SK-N-SH treated with all-trans-retinoic acid at 6 μM for 48 hours (cell line): ENCODE measurements around the gene FARP1.

Experiments used
- ATAC-seq: fragments of 200-7000 bp; cut with Tn5 transposase; 3 replicates; pipeline ENCODE4 v1.9.1; 2020; ENCODE audit warnings: mild to moderate bottlenecking, moderate library complexity
- BACH2 ChIP-seq: fragments of 250-450 bp; sonication (Bioruptor Pico); IDR thresholded peaks from 2 replicates; pipeline ENCODE4 v1.9.0; 2021; ENCODE audit warnings: mild to moderate bottlenecking, borderline replicate concordance
- CREB5 ChIP-seq: fragments of 250-450 bp; sonication (Bioruptor Pico); IDR thresholded peaks from 2 replicates; pipeline ENCODE4 v1.5.1; 2020; ENCODE audit warnings: low read depth, mild to moderate bottlenecking, moderate library complexity
- CSDC2 ChIP-seq: fragments of 250-450 bp; sonication (Bioruptor Pico); IDR thresholded peaks from 2 replicates; pipeline ENCODE4 v1.5.0; 2020; ENCODE audit warnings: mild to moderate bottlenecking, moderate library complexity
- ESRRG ChIP-seq: fragments of 250-450 bp; sonication (Bioruptor Pico); IDR thresholded peaks from 2 replicates; pipeline ENCODE4 v1.6.1; 2021; ENCODE audit warnings: mild to moderate bottlenecking
- GLIS3 ChIP-seq: fragments of 250-450 bp; sonication (Bioruptor Pico); IDR thresholded peaks from 2 replicates; pipeline ENCODE4 v1.5.0; 2020; ENCODE audit warnings: mild to moderate bottlenecking, moderate library complexity
- ISL1 ChIP-seq: fragments of 250-450 bp; sonication (Bioruptor Pico); IDR thresholded peaks from 2 replicates; pipeline ENCODE4 v2.1.2; 2022; ENCODE audit warnings: mild to moderate bottlenecking, moderate library complexity
- OSR1 ChIP-seq: fragments of 250-450 bp; sonication (Bioruptor Pico); IDR thresholded peaks from 2 replicates; pipeline ENCODE4 v1.8.0; 2022; ENCODE audit warnings: moderate library complexity, mild to moderate bottlenecking, inconsistent platforms
- PATZ1 ChIP-seq: fragments of 250-450 bp; sonication (Bioruptor Pico); IDR thresholded peaks from 2 replicates; pipeline ENCODE4 v1.8.0; 2020; ENCODE audit warnings: mild to moderate bottlenecking, moderate library complexity, borderline replicate concordance
- PPARA ChIP-seq: fragments of 250-450 bp; sonication (Bioruptor Pico); IDR thresholded peaks from 2 replicates; pipeline ENCODE4 v1.5.0; 2020; ENCODE audit warnings: mild to moderate bottlenecking, borderline replicate concordance
- RARB ChIP-seq: fragments of 250-450 bp; sonication (Bioruptor Pico); IDR thresholded peaks from 2 replicates; pipeline ENCODE4 v1.8.0; 2021; ENCODE audit warnings: mild to moderate bottlenecking, moderate library complexity
- TCF4 ChIP-seq: fragments of 250-450 bp; sonication (Bioruptor Pico); IDR thresholded peaks from 2 replicates; pipeline ENCODE4 v1.8.0; 2021; ENCODE audit warnings: mild to moderate bottlenecking, moderate library complexity, borderline replicate concordance
- TOX ChIP-seq: fragments of 250-450 bp; sonication (Bioruptor Pico); IDR thresholded peaks from 2 replicates; pipeline ENCODE4 v1.8.0; 2021; ENCODE audit warnings: mild to moderate bottlenecking, moderate library complexity, borderline replicate concordance
- ZC3H10 ChIP-seq: fragments of 250-450 bp; sonication (Bioruptor Pico); IDR thresholded peaks from 2 replicates; pipeline ENCODE4 v1.5.1; 2021; ENCODE audit warnings: mild to moderate bottlenecking, moderate library complexity
- ZFP3 ChIP-seq: fragments of 250-450 bp; sonication (Bioruptor Pico); IDR thresholded peaks from 2 replicates; pipeline ENCODE4 v1.5.0; 2020; ENCODE audit warnings: mild to moderate bottlenecking, moderate library complexity
- ZFP30 ChIP-seq: fragments of 450-650 bp; formaldehyde crosslinking; IDR thresholded peaks from 2 replicates; pipeline ENCODE4 v1.5.0; 2022; ENCODE audit warnings: mild to moderate bottlenecking, moderate library complexity
- ZNF565 ChIP-seq: fragments of 450-650 bp; formaldehyde crosslinking; conservative IDR thresholded peaks from 2 replicates; pipeline ENCODE4 v1.5.0; 2020; ENCODE audit warnings: low read depth, mild to moderate bottlenecking, moderate library complexity
- ZNF70 ChIP-seq: fragments of 450-650 bp; formaldehyde crosslinking; IDR thresholded peaks from 2 replicates; pipeline ENCODE4 v1.5.0; 2020; ENCODE audit warnings: mild to moderate bottlenecking, moderate library complexity
- ZNF8 ChIP-seq: fragments of 450-650 bp; formaldehyde crosslinking; IDR thresholded peaks from 2 replicates; pipeline ENCODE4 v1.5.0; 2020; ENCODE audit warnings: mild to moderate bottlenecking, moderate library complexity

FARP1 gene

GRCh38 chr13:98504371-98504963, 361.6 kb downstream of the FARP1 start:
- ATAC-seq = no peak
- no peak for TF ChIP-seq TOX (CRISPR knock-in tag)
- TF ChIP-seq TCF4 (CRISPR knock-in tag) = no peak
- no peak for TF ChIP-seq GLIS3 (CRISPR knock-in tag)
- TF ChIP-seq ISL1 (CRISPR knock-in tag) = no peak
- TF ChIP-seq PATZ1 (CRISPR knock-in tag) = no peak
- TF ChIP-seq ZC3H10 (CRISPR knock-in tag) = no peak
- TF ChIP-seq BACH2 (CRISPR knock-in tag) = no peak
- TF ChIP-seq PPARA (CRISPR knock-in tag) = no peak
- no peak for TF ChIP-seq ZNF565 (CRISPR knock-in tag)
- no peak for TF ChIP-seq CREB5
- no peak for TF ChIP-seq ZFP30 (CRISPR knock-in tag)
- TF ChIP-seq ZNF8 (CRISPR knock-in tag) = no peak
- TF ChIP-seq CSDC2 (CRISPR knock-in tag) = no peak
- no peak for TF ChIP-seq RARB (CRISPR knock-in tag)
- no peak for TF ChIP-seq OSR1
- no peak for TF ChIP-seq ZFP3 (CRISPR knock-in tag)
- TF ChIP-seq ZNF70 (CRISPR knock-in tag) = no peak
- no peak for TF ChIP-seq ESRRG
